Dendritic cell treated with granulocyte-macrophage colony-stimulating factor and Interleukin-4, amounts not matched to agents 40 ng/mL and 50 ng/mL, for 4 days (primary cell): ENCODE results near the gene DCUN1D4.

Source experiments
- H3K27ac Mint-ChIP-seq: one replicate; pipeline ENCODE4 v1.8.0; 2022; ENCODE audit warnings: mild to moderate bottlenecking, mixed read lengths
- H3K27me3 Mint-ChIP-seq: one replicate; pipeline ENCODE4 v1.8.0; 2022; ENCODE audit warnings: mild to moderate bottlenecking, mixed read lengths
- H3K36me3 Mint-ChIP-seq: one replicate; pipeline ENCODE4 v1.8.0; 2022; ENCODE audit warnings: low read depth, mixed read lengths
- H3K4me1 Mint-ChIP-seq: one replicate; pipeline ENCODE4 v1.8.0; 2022; ENCODE audit warnings: low read depth, mixed read lengths
- H3K4me3 Mint-ChIP-seq: one replicate; pipeline ENCODE4 v1.8.0; 2022; ENCODE audit warnings: mild to moderate bottlenecking, moderate library complexity, mixed read lengths
- H3K9me3 Mint-ChIP-seq: one replicate; pipeline ENCODE4 v1.8.0; 2022; ENCODE audit warnings: mixed read lengths
- intact Hi-C: fragments of 100-400 bp; cut with micrococcal nuclease; formaldehyde crosslinking; loops from one replicate; pipeline ENCODE4 v1.15.0; 2022

Gene DCUN1D4

GRCh38 chr4:51844153-51845054 is 1.5 kb downstream of the DCUN1D4 start:
- peak overlapping the region; percentile 86 for H3K27ac Mint-ChIP-seq
- H3K4me3 Mint-ChIP-seq: peak overlapping the region; percentile 93
- H3K36me3 Mint-ChIP-seq: peaks cover 25% of the 10 kb centered on the region
- peaks cover 17% of the 10 kb centered on the region for H3K4me1 Mint-ChIP-seq
- intact Hi-C loops: loop anchor here (5.0 to 10.0 kb wide), 2 partner anchors 53 to 1520 kb away; partner anchors contain the start of gene SCFD2
- no peaks in the 10 kb centered on the region for H3K9me3 Mint-ChIP-seq
- peaks cover 8% of the 10 kb centered on the region for H3K27me3 Mint-ChIP-seq

- H3K4me1 Mint-ChIP-seq: peaks cover 17% of the 10 kb centered on the region
- H3K36me3 Mint-ChIP-seq: peaks cover 25% of the 10 kb centered on the region
- peak overlapping the region; percentile 93 for H3K4me3 Mint-ChIP-seq
- H3K27ac Mint-ChIP-seq: peak overlapping the region; percentile 86
- peaks cover 8% of the 10 kb centered on the region for H3K27me3 Mint-ChIP-seq
- intact Hi-C loops: loop anchor here (10.0 kb wide), 1 partner anchor 1520 kb away; the partner anchor contains the start of gene SCFD2
- no peaks in the 10 kb centered on the region for H3K9me3 Mint-ChIP-seq
Observed at GRCh38 chr4:51845055-51845426, 2.1 kb downstream of the DCUN1D4 start.

GRCh38 chr4:51845711-51846110 is 2.8 kb downstream of the DCUN1D4 start:
- intact Hi-C loops: loop anchor here (10.0 kb wide), 1 partner anchor 1519 kb away; the partner anchor contains the start of gene SCFD2
- H3K36me3 Mint-ChIP-seq: peaks cover 25% of the 10 kb centered on the region
- H3K9me3 Mint-ChIP-seq: no peaks in the 10 kb centered on the region
- no peak overlapping the region for H3K27ac Mint-ChIP-seq
- peaks cover 22% of the 10 kb centered on the region for H3K4me1 Mint-ChIP-seq
- H3K4me3 Mint-ChIP-seq: no peak overlapping the region
- H3K27me3 Mint-ChIP-seq: peaks cover 8% of the 10 kb centered on the region

- H3K36me3 Mint-ChIP-seq: peaks cover 1% of the 10 kb centered on the region
- peaks cover 37% of the 10 kb centered on the region for H3K4me1 Mint-ChIP-seq
- H3K27me3 Mint-ChIP-seq: no peaks in the 10 kb centered on the region
- intact Hi-C loops: loop anchor here (10.0 kb wide), 1 partner anchor 1515 kb away; the partner anchor contains the start of gene SCFD2
- H3K27ac Mint-ChIP-seq: no peak overlapping the region
- no peak overlapping the region for H3K4me3 Mint-ChIP-seq
- no peaks in the 10 kb centered on the region for H3K9me3 Mint-ChIP-seq
Observed at GRCh38 chr4:51849430-51849829, 6.5 kb downstream of the DCUN1D4 start.

GRCh38 chr4:51850294-51850693 is 7.3 kb downstream of the DCUN1D4 start:
- Mint-ChIP-seq H3K9me3 (no peaks in the 10 kb centered on the region), H3K27ac (peak overlapping the region; percentile 12), H3K4me1 (peaks cover 31% of the 10 kb centered on the region), H3K27me3 (no peaks in the 10 kb centered on the region), H3K4me3 (no peak overlapping the region), H3K36me3 (no peaks in the 10 kb centered on the region)
- intact Hi-C loops: no loop called here

- Mint-ChIP-seq H3K4me3 (no peak overlapping the region), H3K9me3 (no peaks in the 10 kb centered on the region), H3K4me1 (peaks cover 30% of the 10 kb centered on the region), H3K27ac (peak overlapping the region; percentile 12), H3K36me3 (no peaks in the 10 kb centered on the region), H3K27me3 (no peaks in the 10 kb centered on the region)
- intact Hi-C loops: no loop called here
Observed at GRCh38 chr4:51851090-51851936, 8.4 kb downstream of the DCUN1D4 start.

GRCh38 chr4:51851937-51852290 is 9.0 kb downstream of the DCUN1D4 start:
- Mint-ChIP-seq H3K9me3 (no peaks in the 10 kb centered on the region), H3K4me1 (peaks cover 30% of the 10 kb centered on the region), H3K4me3 (no peak overlapping the region), H3K27ac (no peak overlapping the region), H3K27me3 (no peaks in the 10 kb centered on the region), H3K36me3 (peaks cover under 1% of the 10 kb centered on the region)
- intact Hi-C loops: no loop called here

GRCh38 chr4:51853027-51853682 is 10.2 kb downstream of the DCUN1D4 start:
- no peak overlapping the region for H3K27ac Mint-ChIP-seq
- H3K27me3 Mint-ChIP-seq: no peaks in the 10 kb centered on the region
- H3K4me1 Mint-ChIP-seq: peaks cover 39% of the 10 kb centered on the region
- H3K9me3 Mint-ChIP-seq: no peaks in the 10 kb centered on the region
- H3K4me3 Mint-ChIP-seq: no peak overlapping the region
- intact Hi-C loops: no loop called here
- peaks cover 6% of the 10 kb centered on the region for H3K36me3 Mint-ChIP-seq

GRCh38 chr4:51855270-51855669 is 12.3 kb downstream of the DCUN1D4 start:
- H3K4me1 Mint-ChIP-seq: peaks cover 59% of the 10 kb centered on the region
- H3K36me3 Mint-ChIP-seq: peaks cover 6% of the 10 kb centered on the region
- no peaks in the 10 kb centered on the region for H3K27me3 Mint-ChIP-seq

GRCh38 chr4:51855751-51856150 is 12.8 kb downstream of the DCUN1D4 start:
- Mint-ChIP-seq H3K27ac (no peak overlapping the region), H3K36me3 (peaks cover 6% of the 10 kb centered on the region), H3K9me3 (no peaks in the 10 kb centered on the region), H3K4me1 (peaks cover 54% of the 10 kb centered on the region), H3K4me3 (no peak overlapping the region), H3K27me3 (no peaks in the 10 kb centered on the region)
- intact Hi-C loops: no loop called here

More at GRCh38 chr4:51855270-51855669, 12.3 kb downstream of the DCUN1D4 start:
- Mint-ChIP-seq H3K4me3 (no peak overlapping the region), H3K27ac (no peak overlapping the region), H3K9me3 (no peaks in the 10 kb centered on the region)
- intact Hi-C loops: no loop called here

GRCh38 chr4:51858605-51859202 is 15.8 kb downstream of the DCUN1D4 start:
- H3K27ac Mint-ChIP-seq: no peak overlapping the region
- H3K4me3 Mint-ChIP-seq: no peak overlapping the region
- H3K36me3 Mint-ChIP-seq: peaks cover 6% of the 10 kb centered on the region
- peaks cover 38% of the 10 kb centered on the region for H3K4me1 Mint-ChIP-seq
- intact Hi-C loops: no loop called here
- no peaks in the 10 kb centered on the region for H3K27me3 Mint-ChIP-seq
- no peaks in the 10 kb centered on the region for H3K9me3 Mint-ChIP-seq

- H3K9me3 Mint-ChIP-seq: no peaks in the 10 kb centered on the region
- H3K27ac Mint-ChIP-seq: no peak overlapping the region
- no peaks in the 10 kb centered on the region for H3K27me3 Mint-ChIP-seq
- intact Hi-C loops: no loop called here
- peaks cover 12% of the 10 kb centered on the region for H3K36me3 Mint-ChIP-seq
- no peak overlapping the region for H3K4me3 Mint-ChIP-seq
- peaks cover 35% of the 10 kb centered on the region for H3K4me1 Mint-ChIP-seq
Observed at GRCh38 chr4:51859476-51860031, 16.6 kb downstream of the DCUN1D4 start.

- H3K4me1 Mint-ChIP-seq: peaks cover 30% of the 10 kb centered on the region
- H3K27ac Mint-ChIP-seq: no peak overlapping the region
Observed at GRCh38 chr4:51862199-51862598, 19.2 kb downstream of the DCUN1D4 start.

More at GRCh38 chr4:51862199-51862598, 19.2 kb downstream of the DCUN1D4 start:
- Mint-ChIP-seq H3K9me3 (no peaks in the 10 kb centered on the region), H3K27me3 (no peaks in the 10 kb centered on the region), H3K4me3 (no peak overlapping the region), H3K36me3 (peaks cover 33% of the 10 kb centered on the region)
- intact Hi-C loops: no loop called here
